RWPE1 (cell line): ENCODE data around the gene HPCA.

Experiments
- CTCF ChIA-PET: fragments of 350-600 bp; sonication (Branson Sonifier 250); formaldehyde crosslinking; extraction: SDS; loops from one replicate; lab custom pipeline; 2021; lab: Yijun Ruan, JAX
- POLR2A ChIA-PET: fragments of 400-600 bp; formaldehyde crosslinking; extraction: SDS; loops from one replicate; lab custom pipeline; 2020; ENCODE audit warnings: antibody characterized with exemption; ENCODE audit not compliant: low non-redundant PET; lab: Yijun Ruan, JAX
- DNase-seq: peaks from one replicate; pipeline ENCODE4 v3.0.0; 2012; ENCODE audit warnings: low spot score
- H3K27ac ChIP-seq: fragments of 450-650 bp; 2 replicates; pipeline ENCODE4 v1.5.1; 2017
- TF ChIP-seq, protein P1 (sequence below): fragments of 450-650 bp; conservative IDR thresholded peaks from 2 replicates; pipeline ENCODE4 v1.5.1; 2017; ENCODE audit warnings: low read depth, mild to moderate bottlenecking

Gene HPCA

DNA sequence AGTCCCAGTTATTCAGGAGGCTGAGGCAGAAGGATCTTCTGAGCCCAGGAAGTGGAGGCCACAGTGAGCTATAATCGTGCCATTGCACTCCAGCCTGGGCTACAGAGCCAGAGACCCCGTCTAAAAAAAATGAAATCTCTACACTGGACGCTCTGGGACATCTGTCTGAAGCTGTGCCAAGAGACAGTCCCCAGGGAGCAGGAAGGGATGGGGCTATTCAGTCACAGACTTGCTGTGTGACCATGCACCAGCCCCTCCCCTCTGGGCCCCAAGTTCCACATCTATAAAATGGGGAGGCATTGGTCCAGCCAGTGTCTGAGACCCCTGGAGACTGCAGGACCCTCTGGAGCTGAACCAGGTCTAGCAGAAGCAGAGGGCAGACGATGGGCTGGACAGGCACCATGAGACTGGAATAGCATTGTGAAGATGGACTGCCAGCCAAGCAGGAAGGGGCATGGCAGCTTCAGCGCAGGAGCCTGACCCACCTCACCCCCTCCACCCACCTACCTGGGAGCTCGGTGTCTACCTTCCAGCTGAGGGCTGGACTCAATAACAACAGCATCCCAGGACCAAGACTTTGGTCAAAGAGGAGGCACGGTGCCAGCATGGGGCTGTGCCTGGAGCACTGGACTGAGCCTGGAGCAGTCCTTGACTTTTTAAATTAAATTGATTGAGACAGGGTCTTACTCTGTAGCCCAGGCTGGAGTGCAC, 13.4 kb downstream of the HPCA start:
- no peak for DNase-seq
- TF ChIP-seq, protein P1, sequence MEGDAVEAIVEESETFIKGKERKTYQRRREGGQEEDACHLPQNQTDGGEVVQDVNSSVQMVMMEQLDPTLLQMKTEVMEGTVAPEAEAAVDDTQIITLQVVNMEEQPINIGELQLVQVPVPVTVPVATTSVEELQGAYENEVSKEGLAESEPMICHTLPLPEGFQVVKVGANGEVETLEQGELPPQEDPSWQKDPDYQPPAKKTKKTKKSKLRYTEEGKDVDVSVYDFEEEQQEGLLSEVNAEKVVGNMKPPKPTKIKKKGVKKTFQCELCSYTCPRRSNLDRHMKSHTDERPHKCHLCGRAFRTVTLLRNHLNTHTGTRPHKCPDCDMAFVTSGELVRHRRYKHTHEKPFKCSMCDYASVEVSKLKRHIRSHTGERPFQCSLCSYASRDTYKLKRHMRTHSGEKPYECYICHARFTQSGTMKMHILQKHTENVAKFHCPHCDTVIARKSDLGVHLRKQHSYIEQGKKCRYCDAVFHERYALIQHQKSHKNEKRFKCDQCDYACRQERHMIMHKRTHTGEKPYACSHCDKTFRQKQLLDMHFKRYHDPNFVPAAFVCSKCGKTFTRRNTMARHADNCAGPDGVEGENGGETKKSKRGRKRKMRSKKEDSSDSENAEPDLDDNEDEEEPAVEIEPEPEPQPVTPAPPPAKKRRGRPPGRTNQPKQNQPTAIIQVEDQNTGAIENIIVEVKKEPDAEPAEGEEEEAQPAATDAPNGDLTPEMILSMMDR, result no peak
- H3K27ac ChIP-seq, result peak overlapping the region; percentile 1; the same call in 1 of the 2 replicates
- ChIA-PET CTCF (interaction anchor here (1.0 kb wide), 1 partner anchor 156 kb away, joined by 3 read pairs; no protein-coding TSS in a partner anchor), POLR2A (interaction anchor here (0.6 kb wide), 1 partner anchor 50 kb away, joined by 4 read pairs; no protein-coding TSS in a partner anchor)

DNA sequence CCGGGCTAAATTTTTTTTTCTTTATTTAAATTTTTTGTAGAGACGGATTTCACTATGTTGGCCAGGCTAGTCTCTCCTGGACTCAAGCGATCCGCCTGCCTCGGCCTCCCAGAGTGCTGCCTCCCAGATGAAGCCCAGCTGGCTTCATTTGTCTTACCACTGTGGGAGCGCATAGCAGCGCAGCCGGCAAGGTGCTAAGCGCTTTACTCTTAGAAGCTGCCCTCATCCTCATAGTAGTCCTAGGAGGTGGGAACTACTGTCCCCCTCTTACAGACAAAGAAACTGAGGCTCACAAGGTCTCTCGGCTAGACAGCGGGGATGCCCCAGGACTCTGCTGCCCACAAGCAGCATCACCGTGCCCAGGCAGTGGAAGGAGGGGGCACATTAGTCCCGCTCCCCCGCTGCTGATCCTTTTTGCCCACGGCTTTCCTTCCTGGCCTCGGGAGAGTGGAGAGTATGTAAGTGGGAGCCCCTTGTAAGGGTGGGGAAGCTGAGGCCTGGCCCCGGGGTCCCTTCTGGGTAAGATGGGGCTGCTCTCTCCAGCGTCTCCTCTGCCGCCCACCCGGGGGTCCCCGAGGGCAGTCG, 14.2 kb downstream of the HPCA start:
- POLR2A ChIA-PET, result no interaction called here

DNA sequence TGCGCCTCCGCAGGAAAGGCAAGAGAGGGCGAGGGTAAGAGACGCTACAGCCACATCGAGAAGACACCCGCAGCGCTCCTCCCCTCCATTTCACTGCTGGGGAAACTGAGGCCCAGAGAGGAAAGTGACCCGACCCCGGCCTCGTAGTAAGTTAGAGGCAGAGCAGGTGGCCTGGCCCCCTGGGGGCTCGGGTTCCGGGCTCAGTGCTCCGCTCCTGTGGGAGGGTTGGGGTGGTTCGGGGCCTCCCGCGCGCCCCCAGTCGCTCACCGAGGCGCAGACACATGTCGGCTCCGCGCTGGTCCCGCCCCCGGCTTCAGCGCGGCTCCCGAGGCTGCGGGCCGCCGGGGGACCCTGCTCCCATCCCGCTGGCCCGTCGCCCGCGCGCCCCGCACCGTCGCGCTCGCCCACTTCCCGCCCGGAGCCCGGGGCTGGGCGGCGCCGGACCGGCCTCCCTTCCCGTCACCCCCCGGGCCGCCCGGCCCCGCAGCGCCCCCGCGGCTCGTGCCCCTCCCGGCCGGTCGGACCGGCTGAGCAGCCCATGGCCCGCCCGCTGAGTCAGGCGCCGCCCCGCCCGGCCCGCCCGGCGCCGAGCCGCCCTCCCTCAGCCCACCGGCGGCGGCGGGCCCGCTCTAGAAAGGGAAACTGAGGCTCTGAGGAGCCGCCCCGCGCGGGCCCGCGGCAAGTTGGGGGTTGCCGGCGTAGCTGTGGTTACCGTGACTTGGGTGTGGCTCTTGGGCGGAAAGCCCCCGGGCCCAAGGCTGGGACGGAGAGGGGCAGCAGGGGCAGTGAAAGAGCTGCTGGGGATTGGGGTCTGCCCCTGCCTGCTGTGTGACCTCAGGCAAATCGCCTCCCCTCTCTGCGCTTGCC, 14.9 kb downstream of the HPCA start, which contains the start of gene TMEM54:
Gene TMEM54, minus strand, starts transcription at position 434 of the 867 bp plus-strand sequence. Its CDS starts 151 bp downstream, at position 283.
- CTCF ChIA-PET, result interaction anchor here (0.5 to 1.5 kb wide), 5 partner anchors 8 to 657 kb away, joined by 3 read pairs; no protein-coding TSS in a partner anchor
- H3K27ac ChIP-seq, result peak within 1 kb of the TSS; percentile 30
- POLR2A ChIA-PET, result no interaction called here
- DNase-seq, result peak; percentile 77
- TF ChIP-seq, protein P1, result no peak

More for the DNA sequence above, 14.2 kb downstream of the HPCA start:
- no peak for DNase-seq
- H3K27ac ChIP-seq, result peak overlapping the region; percentile 1; the same call in 1 of the 2 replicates
- TF ChIP-seq, protein P1, result no peak
- CTCF ChIA-PET, result interaction anchor here (0.5 to 0.7 kb wide), 2 partner anchors 24 to 656 kb away, joined by 3 read pairs; no protein-coding TSS in a partner anchor

DNA sequence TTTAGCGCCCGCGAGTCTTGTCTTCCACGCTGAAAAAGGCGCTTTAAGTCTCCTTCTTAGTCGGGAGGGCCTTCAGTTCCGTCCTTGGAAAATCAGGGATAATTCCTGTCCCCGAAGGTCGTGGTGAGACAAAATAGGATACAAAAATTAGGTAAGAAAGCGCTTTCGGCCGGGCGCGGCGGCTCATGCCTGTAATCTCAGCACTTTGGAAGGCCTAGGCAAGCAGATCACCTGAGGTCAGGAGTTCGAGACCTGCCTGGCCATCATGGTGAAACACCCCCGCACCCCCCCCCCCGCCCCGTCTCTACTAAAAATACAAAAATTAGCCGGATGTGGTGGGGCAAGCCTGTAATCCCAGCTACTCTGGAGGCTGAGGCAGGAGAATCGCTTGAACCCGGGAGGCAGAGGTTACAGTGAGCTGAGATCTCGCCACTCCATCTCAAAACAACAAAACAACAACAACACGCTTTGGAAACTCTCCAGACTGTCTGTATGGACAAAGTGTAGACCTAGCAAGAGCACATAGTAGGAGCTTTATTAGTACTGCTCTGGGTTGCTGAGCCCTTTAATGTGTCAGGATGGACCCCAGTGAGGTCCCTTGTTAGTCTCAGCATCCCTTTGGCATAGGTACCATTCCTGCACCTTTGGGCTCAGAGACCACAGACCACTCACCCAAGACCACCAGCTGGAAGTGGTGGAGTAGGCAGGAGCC, 15.7 kb downstream of the HPCA start:
- DNase-seq, result no peak
- peak overlapping the region; percentile 30; the same call in 1 of the 2 replicates for H3K27ac ChIP-seq
- ChIA-PET POLR2A (no interaction called here), CTCF (interaction anchor here (0.6 to 1.5 kb wide), 5 partner anchors 9 to 405 kb away, joined by 3 read pairs; no protein-coding TSS in a partner anchor)
- TF ChIP-seq, protein P1, result no peak

DNA sequence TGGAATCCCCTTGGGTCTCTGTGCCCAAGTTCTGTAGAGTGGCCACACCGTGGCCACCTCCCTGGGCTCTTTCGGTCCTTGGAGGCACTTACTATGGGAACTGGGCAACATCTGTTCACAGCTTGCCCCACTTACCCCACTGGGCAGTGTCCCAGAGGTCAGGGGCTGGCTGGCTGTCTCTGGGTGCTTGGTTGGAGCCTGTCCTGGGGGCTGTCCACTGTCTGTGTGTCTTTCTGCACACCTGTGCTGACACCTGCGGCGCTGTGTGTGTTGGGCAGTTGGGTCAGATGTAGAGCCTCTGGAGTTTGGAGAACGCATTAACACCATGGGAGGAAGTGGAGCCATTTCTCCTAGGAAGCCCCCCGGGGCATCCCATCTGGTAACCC, 16.2 kb downstream of the HPCA start:
- ChIA-PET POLR2A (no interaction called here), CTCF (interaction anchor here (0.7 to 1.5 kb wide), 4 partner anchors 10 to 405 kb away, joined by 3 read pairs; no protein-coding TSS in a partner anchor)

More for the DNA sequence above, 16.2 kb downstream of the HPCA start:
- TF ChIP-seq, protein P1, result no peak
- H3K27ac ChIP-seq, result no peak overlapping the region
- DNase-seq, result no peak
